Endothelial cell of umbilical vein (primary cell): Measurements from ENCODE around the gene KCNH5.

Source experiments
- CTCF ChIP-seq, 2 donors: IDR thresholded peaks; 1 replicate in 1 of 2; 2 replicates in 1 of 2; pipeline ENCODE4 v1.5.1; 2011; ENCODE audit warnings: low read length in 2 of 2, mild to moderate bottlenecking in 2 of 2, moderate library complexity in 2 of 2, control low read depth in 1 of 2, inconsistent platforms in 1 of 2, low read depth in 1 of 2; ENCODE audit not compliant: insufficient read depth in 1 of 2; ENCODE audit errors: extremely low read depth in 1 of 2
- EZH2 ChIP-seq: IDR thresholded peaks from 2 replicates; pipeline ENCODE4 v1.6.1; 2012; ENCODE audit warnings: borderline replicate concordance, low read depth, mild to moderate bottlenecking, moderate library complexity, low read length, inconsistent platforms; ENCODE audit not compliant: severe bottlenecking
- FOS ChIP-seq: IDR thresholded peaks from 2 replicates; pipeline ENCODE4 v1.6.1; 2011; ENCODE audit warnings: mild to moderate bottlenecking, low read length, moderate library complexity, borderline replicate concordance; ENCODE audit not compliant: insufficient read depth
- JUN ChIP-seq: IDR thresholded peaks from 2 replicates; pipeline ENCODE4 v1.6.1; 2011; ENCODE audit warnings: borderline replicate concordance, low read depth; ENCODE audit not compliant: insufficient read length, insufficient read depth
- POLR2A ChIP-seq: IDR thresholded peaks from 2 replicates; pipeline ENCODE4 v1.6.1; 2012; ENCODE audit warnings: low read depth, mild to moderate bottlenecking, control low read depth, low read length
- TF ChIP-seq, protein P1 (sequence below): IDR thresholded peaks from 2 replicates; pipeline ENCODE4 v1.6.1; 2011; ENCODE audit not compliant: insufficient read depth, insufficient read length

DNA sequence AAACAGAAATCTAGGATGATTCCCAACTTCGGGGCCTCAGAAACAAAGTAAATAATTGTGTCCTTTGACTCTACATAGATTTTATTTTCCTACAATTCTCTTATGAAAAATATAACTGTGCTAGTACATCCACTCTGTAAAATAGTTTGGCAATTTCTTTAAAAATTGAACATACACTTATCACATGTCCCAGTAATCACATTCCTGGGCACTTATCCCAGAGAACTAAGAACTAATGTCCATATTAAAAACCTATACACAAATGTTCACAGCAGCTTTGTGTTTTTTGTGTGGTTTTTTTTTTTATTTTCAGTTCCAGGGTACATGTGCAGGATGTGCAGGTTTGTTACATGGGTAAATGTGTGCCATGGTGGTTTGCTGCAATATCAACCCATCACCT, 99.0 kb downstream of the KCNH5 start:
- TF ChIP-seq CTCF (IDR thresholded peaks at IDR 0.05; ENCODE audit: extremely low read depth in 1 of 2, insufficient read depth in 1 of 2, low read depth in 1 of 2, low read length in 2 of 2) (no peak), FOS (no peak), POLR2A (no peak), EZH2 (no peak), JUN (no peak)
- TF ChIP-seq, protein P1, sequence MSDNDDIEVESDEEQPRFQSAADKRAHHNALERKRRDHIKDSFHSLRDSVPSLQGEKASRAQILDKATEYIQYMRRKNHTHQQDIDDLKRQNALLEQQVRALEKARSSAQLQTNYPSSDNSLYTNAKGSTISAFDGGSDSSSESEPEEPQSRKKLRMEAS: no peak
